Activated CD4-positive, alpha-beta T cell treated with anti-CD3 and anti-CD28 coated beads for 36 hours (primary cell): Measurements from ENCODE around the gene MAN1B1. TPM values are rescaled to one million over a fixed set of nuclear protein-coding genes. Genes with fewer than 3 reads are reported as not detected.
"Not testable (repeated sequence)": the region's sequence is repeated elsewhere in the genome, so short reads cannot be mapped to it uniquely, and the experiment has no call there.

Experiments used
- ATAC-seq: fragments of 200-7000 bp; cut with Tn5 transposase; one replicate; pipeline ENCODE4 v1.10.0; 2021; ENCODE audit warnings: mild to moderate bottlenecking, moderate library complexity
- CTCF ChIA-PET: fragments of 350-600 bp; sonication (Branson Sonifier 250); formaldehyde crosslinking; loops from one replicate; lab custom pipeline; 2021; ENCODE audit warnings: antibody characterized with exemption; lab: Charles Lee
- POLR2A ChIA-PET: fragments of 350-600 bp; sonication (Branson Sonifier 250); formaldehyde crosslinking; loops from one replicate; lab custom pipeline; 2021; ENCODE audit warnings: antibody characterized with exemption, inconsistent platforms; lab: Charles Lee
- DNase-seq: peaks from one replicate; pipeline ENCODE4 v3.0.0-alpha.2; 2020
- H3K27ac Mint-ChIP-seq: one replicate; pipeline ENCODE4 v1.8.0; 2021; ENCODE audit warnings: mixed read lengths
- H3K27me3 Mint-ChIP-seq: one replicate; pipeline ENCODE4 v1.8.0; 2021; ENCODE audit warnings: mixed read lengths
- H3K36me3 Mint-ChIP-seq: one replicate; pipeline ENCODE4 v1.8.0; 2021; ENCODE audit warnings: low read depth, mixed read lengths
- H3K4me1 Mint-ChIP-seq: one replicate; pipeline ENCODE4 v1.8.0; 2021; ENCODE audit warnings: mixed read lengths
- H3K4me3 Mint-ChIP-seq: one replicate; pipeline ENCODE4 v1.8.0; 2021; ENCODE audit warnings: mild to moderate bottlenecking, moderate library complexity, mixed read lengths
- H3K9me3 Mint-ChIP-seq: one replicate; pipeline ENCODE4 v1.8.0; 2021; ENCODE audit warnings: low read depth, mixed read lengths
- intact Hi-C, 2 experiments: fragments of 100-400 bp; cut with DNase I in 1 of 2; cut with micrococcal nuclease in 1 of 2; formaldehyde crosslinking; loops; one replicate each; pipeline versions ENCODE4 v1.14.2 to v1.15.1; 2022 to 2024; cut with DNase I, micrococcal nuclease
- total RNA-seq, 2 experiments: library from RNA; stranded (reverse); gene quantifications; one replicate each; pipeline ENCODE4 v1.2.3, GENCODE V29; 2021

Gene MAN1B1
- total RNA-seq, 2 experiments from 2014 or later = 21.6 to 26.7 TPM

- ATAC-seq, DNase-seq, H3K9me3 Mint-ChIP-seq, H3K4me3 Mint-ChIP-seq, H3K27ac Mint-ChIP-seq, intact Hi-C loops, POLR2A ChIA-PET, H3K36me3 Mint-ChIP-seq, H3K27me3 Mint-ChIP-seq: not testable (repeated sequence)
- CTCF ChIA-PET = interaction anchor here (0.8 to 1.2 kb wide), 6 partner anchors 27 to 114 kb away, joined by 3 to 5 read pairs (median 4); partner anchors contain the start of genes RNF224 and SSNA1
- peaks cover 29% of the 10 kb centered on the region for H3K4me1 Mint-ChIP-seq
Measured at GRCh38 chr9:137122796-137123467, 36.1 kb downstream of the MAN1B1 start.

DNA sequence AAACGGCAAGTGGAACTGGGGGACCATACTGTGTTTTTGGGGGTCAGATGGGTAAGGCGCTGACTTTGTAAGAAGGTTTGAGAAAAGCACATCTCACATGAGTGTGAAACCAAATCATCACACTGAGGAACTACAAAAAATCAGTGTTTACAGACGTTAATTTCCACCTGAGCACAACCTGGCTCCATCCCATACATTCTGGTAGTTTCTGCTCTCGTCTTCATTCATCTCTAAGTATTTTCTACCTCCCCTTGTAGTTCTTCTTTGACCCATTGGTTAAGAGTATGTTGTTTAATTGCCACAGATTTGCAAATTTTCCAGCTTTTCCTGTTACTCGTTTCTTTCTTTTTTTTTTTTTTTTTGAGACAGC is 36.7 kb downstream of the MAN1B1 start:
- no peak overlapping the region for H3K4me3 Mint-ChIP-seq
- no peaks in the 10 kb centered on the region for H3K27me3 Mint-ChIP-seq
- ChIA-PET CTCF (interaction anchor here (1.0 to 1.2 kb wide), 6 partner anchors 11 to 103 kb away, joined by 3 to 5 read pairs (median 4); partner anchors contain the start of genes RNF224 and SSNA1), POLR2A (interaction anchor here (0.7 kb wide), 1 partner anchor 397 kb away, joined by 6 read pairs; no protein-coding TSS in a partner anchor)
- no peak overlapping the region for H3K27ac Mint-ChIP-seq
- intact Hi-C loops = no loop called here
- peaks cover 8% of the 10 kb centered on the region for H3K36me3 Mint-ChIP-seq
- DNase-seq (no peak), ATAC-seq (no peak)
- no peaks in the 10 kb centered on the region for H3K9me3 Mint-ChIP-seq
- peaks cover 33% of the 10 kb centered on the region for H3K4me1 Mint-ChIP-seq

DNA sequence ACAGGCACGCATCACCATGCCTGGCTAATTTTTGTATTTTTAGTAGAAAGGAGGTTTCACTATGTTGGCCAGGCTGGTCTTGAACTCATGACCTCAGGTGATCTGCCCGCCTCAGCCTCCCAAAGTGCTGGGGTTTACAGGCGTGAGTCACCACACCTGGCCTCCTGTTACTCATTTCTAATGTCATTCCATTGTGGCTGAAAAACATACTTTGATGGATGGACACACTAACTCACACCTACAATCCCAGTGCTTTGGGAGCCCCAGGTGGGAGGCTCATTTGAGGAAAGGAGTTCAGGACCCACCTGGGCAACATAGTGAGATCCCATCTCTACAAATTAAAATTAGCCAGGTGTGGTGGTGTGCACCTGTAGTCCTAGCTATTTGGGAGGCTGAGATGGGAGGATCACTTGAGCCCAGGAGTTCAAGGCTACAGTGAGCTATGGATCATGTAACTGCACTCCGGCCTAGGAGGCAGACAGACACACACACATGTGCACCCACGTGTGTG is 37.2 kb downstream of the MAN1B1 start:
- intact Hi-C loops, ATAC-seq, DNase-seq, H3K27me3 Mint-ChIP-seq, H3K27ac Mint-ChIP-seq, H3K4me3 Mint-ChIP-seq, H3K9me3 Mint-ChIP-seq: not testable (repeated sequence)
- Mint-ChIP-seq H3K36me3 (peaks cover 11% of the 10 kb centered on the region), H3K4me1 (peaks cover 33% of the 10 kb centered on the region)
- POLR2A ChIA-PET = interaction anchor here (0.7 kb wide), 1 partner anchor 397 kb away, joined by 6 read pairs; no protein-coding TSS in a partner anchor
- CTCF ChIA-PET = interaction anchor here (1.0 to 1.1 kb wide), 2 partner anchors 11 to 103 kb away, joined by 3 read pairs; partner anchors contain the start of gene RNF224

DNA sequence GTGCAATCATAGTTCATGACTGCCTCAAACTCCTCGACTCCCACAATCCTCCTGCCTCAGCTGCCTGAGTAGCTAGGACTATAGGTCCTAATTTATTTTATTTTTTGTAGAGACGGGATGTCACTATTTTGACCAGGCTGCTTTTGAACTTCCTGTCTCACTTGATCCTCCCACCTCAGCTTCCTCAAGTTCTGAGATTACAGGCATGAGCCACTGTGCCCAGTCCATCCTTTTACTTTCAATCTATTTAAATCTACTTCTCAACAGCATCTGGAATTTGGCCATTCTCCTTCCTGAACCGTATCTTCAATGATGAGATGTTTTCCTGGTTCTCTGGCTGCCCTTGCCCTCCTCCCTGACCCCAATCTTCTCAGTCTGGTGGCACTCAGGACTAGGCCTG is 40.0 kb downstream of the MAN1B1 start:
- CTCF ChIA-PET = interaction anchor here (0.9 to 2.0 kb wide), 5 partner anchors 31 to 100 kb away, joined by 3 to 13 read pairs (median 4); partner anchors contain the start of gene RNF224
- no peaks in the 10 kb centered on the region for H3K9me3 Mint-ChIP-seq
- peaks cover 30% of the 10 kb centered on the region for H3K4me1 Mint-ChIP-seq
- peak overlapping the region; percentile 89 for H3K4me3 Mint-ChIP-seq
- H3K27me3 Mint-ChIP-seq = no peaks in the 10 kb centered on the region
- peaks cover 11% of the 10 kb centered on the region for H3K36me3 Mint-ChIP-seq
- intact Hi-C loops = loop anchor here in 1 of 2 experiments (5.0 kb wide), 1 partner anchor 39 kb away; the partner anchor contains the start of gene MAN1B1
- DNase-seq (no peak), ATAC-seq (no peak)
- H3K27ac Mint-ChIP-seq = peak overlapping the region; percentile 96
- POLR2A ChIA-PET = no interaction called here

DNA sequence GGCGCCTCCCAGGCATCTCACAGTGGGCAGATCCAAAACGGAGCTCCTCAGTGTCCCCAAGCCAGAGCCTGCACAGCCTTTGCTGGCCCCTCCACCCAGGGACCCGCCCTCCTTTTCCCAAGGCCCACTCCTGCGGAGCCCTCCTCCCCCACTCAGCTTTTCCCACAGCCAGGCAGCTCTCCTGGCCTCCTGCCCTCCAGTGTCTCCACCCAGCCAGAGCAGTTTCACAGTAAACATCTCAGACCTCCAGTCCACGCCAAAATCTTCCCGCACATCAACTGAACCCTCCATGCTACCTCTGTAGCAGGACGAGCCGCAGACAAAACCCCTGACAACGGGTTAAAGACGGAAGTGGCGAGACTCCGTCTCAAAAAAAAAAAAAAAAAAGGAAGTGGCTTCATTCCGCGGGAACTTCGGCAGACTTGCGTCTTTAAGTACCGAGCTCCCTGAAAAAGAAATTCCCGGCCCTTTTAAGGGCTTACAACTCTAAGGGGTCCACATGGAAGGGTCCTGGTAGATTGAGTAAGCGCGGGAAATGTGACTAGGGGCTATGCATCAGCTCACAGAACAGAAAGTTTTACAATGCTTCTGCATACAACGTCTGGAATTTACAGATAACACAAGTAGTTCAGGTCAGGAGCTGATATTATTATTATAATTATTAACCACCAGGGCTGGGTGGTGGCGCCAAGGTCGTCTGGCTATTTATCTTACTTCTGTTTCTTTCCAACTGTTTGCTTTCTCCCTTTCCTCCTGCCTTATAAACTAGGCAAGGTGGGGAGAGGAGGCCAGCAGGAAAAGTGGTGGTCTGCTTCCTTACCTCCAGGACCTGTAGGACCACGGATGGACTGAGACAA is 40.7 kb downstream of the MAN1B1 start:
- ATAC-seq (no peak), DNase-seq (peak; percentile 56)
- Mint-ChIP-seq H3K27ac (peak overlapping the region; percentile 96), H3K4me1 (peaks cover 24% of the 10 kb centered on the region), H3K4me3 (peak overlapping the region; percentile 89), H3K36me3 (peaks cover 11% of the 10 kb centered on the region), H3K27me3 (no peaks in the 10 kb centered on the region), H3K9me3 (no peaks in the 10 kb centered on the region)
- ChIA-PET POLR2A (interaction anchor here (0.8 kb wide), 2 partner anchors 32 to 109 kb away, joined by 3 read pairs; no protein-coding TSS in a partner anchor), CTCF (interaction anchor here (0.7 to 2.0 kb wide), 8 partner anchors 32 to 109 kb away, joined by 3 to 13 read pairs (median 4); partner anchors contain the start of genes MAN1B1 and RNF224)
- intact Hi-C loops = loop anchor here (2.0 to 5.0 kb wide), 4 partner anchors 40 to 295 kb away; partner anchors contain the start of genes ANAPC2 (in 1 of the 2), EXD3 (in 1 of the 2), MAN1B1 (in 1 of the 2) and NOXA1 (in 1 of the 2)

GRCh38 chr9:137128158-137128861 is 41.5 kb downstream of the MAN1B1 start:
- ATAC-seq (peak; percentile 10), DNase-seq (peak; percentile 65)
- Mint-ChIP-seq H3K4me3 (peak overlapping the region; percentile 89), H3K27ac (peak overlapping the region; percentile 96), H3K36me3 (peaks cover 11% of the 10 kb centered on the region), H3K4me1 (peaks cover 23% of the 10 kb centered on the region), H3K27me3 (peaks cover 2% of the 10 kb centered on the region), H3K9me3 (no peaks in the 10 kb centered on the region)
- intact Hi-C loops = loop anchor here (2.0 to 5.0 kb wide), 4 partner anchors 41 to 294 kb away; partner anchors contain the start of genes ANAPC2 (in 1 of the 2), EXD3 (in 1 of the 2), MAN1B1 (in 1 of the 2) and NOXA1 (in 1 of the 2)
- CTCF ChIA-PET = interaction anchor here (0.9 to 3.4 kb wide), 8 partner anchors 42 to 109 kb away, joined by 3 to 14 read pairs (median 7); partner anchors contain the start of genes MAN1B1 and RNF224
- POLR2A ChIA-PET = interaction anchor here (0.8 kb wide), 2 partner anchors 33 to 108 kb away, joined by 3 read pairs; no protein-coding TSS in a partner anchor

DNA sequence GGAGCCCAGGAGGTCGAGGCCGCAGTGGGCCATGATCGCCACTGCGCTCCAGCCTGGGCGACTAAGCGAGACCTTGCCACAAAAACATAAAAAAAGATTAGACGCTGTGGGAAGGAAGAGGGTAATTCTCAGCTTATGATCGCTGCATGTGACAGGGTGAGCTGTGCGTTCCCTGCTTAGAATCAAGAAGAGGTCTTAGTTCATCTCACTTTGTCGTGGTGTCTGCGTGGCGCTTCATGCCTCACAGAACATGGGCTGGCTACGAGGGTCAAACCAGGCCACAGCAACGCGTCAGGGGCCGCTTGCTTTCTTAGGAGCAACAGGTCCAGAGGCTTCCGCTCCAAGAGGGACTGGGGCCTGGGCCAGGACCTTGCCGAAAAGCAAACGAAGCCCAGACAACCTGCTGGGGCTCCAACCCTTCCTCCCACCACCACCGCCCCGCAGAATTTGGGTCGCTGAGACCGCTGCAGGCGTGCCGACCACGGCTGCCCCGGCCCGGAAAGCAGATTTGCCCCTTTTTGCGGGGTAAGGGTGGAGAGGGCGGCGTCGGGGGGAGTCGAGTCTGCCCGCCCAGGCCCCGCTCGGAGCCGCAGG is 42.2 kb downstream of the MAN1B1 start:
- H3K9me3 Mint-ChIP-seq = no peaks in the 10 kb centered on the region
- CTCF ChIA-PET = interaction anchor here (0.6 to 3.4 kb wide), 15 partner anchors 8 to 315 kb away, joined by 3 to 14 read pairs (median 4); partner anchors contain the start of genes DPP7, NPDC1, RNF224 and TPRN
- POLR2A ChIA-PET = interaction anchor here (1.0 to 1.5 kb wide), 8 partner anchors 21 to 115 kb away, joined by 3 to 8 read pairs (median 4); partner anchors contain the start of genes TPRN and TUBB4B
- peaks cover 11% of the 10 kb centered on the region for H3K36me3 Mint-ChIP-seq
- intact Hi-C loops = loop anchor here (1.0 to 5.0 kb wide), 11 partner anchors 15 to 338 kb away; partner anchors contain the start of genes ANAPC2 (in 1 of the 2), DPP7 (in 1 of the 2), EXD3 (in 1 of the 2) and MAN1B1 (in 1 of the 2)
- peaks cover 21% of the 10 kb centered on the region for H3K4me1 Mint-ChIP-seq
- peaks cover 2% of the 10 kb centered on the region for H3K27me3 Mint-ChIP-seq
- ATAC-seq (peak; percentile 0), DNase-seq (peak; percentile 46)
- peak overlapping the region; percentile 89 for H3K4me3 Mint-ChIP-seq
- H3K27ac Mint-ChIP-seq = peak overlapping the region; percentile 96

DNA sequence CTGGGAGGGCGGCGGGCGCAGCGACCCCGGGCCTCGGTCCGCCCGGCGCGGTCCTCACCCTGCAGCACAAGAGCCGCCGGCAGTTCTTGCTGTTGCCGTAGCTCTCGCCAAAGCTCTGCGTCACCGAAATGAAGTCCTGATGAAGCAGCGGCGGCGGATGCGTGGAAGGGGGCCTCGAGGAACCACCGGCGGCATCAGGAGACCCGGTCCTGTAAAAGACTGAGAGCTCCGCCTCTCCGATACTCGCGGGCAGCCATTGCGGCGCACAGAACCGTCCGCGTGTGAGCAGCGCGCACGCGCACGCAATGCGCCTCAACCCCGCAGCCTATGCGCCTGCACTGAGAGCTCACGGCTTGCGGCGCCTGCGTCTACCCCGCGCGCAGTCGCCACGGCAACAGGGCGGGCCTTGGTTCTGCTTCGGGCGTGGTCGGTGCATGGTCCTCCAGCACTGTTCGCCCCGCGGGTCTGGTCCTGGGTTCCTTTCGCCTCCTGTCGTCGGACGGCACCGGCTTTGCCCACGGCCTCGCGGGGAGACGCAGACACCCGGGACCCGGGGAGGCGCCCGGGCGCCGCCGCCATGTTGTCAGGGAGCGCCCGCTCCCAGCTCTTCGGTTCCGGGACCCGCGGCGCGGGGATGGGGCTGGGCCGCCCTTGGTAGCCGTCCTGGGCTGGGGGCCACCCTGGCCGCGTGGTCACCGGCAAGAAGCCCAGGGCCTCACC is 42.8 kb downstream of the MAN1B1 start:
- DNase-seq (peak; percentile 95), ATAC-seq (peak; percentile 96)
- ChIA-PET POLR2A (interaction anchor here (0.6 to 1.5 kb wide), 11 partner anchors 21 to 155 kb away, joined by 3 to 9 read pairs (median 4); partner anchors contain the start of genes MAN1B1, TPRN and TUBB4B), CTCF (interaction anchor here (0.6 to 3.4 kb wide), 18 partner anchors 8 to 315 kb away, joined by 3 to 14 read pairs (median 4); partner anchors contain the start of genes DPP7, NPDC1, RNF224 and TPRN)
- Mint-ChIP-seq H3K27me3 (peaks cover 5% of the 10 kb centered on the region), H3K9me3 (no peaks in the 10 kb centered on the region), H3K4me3 (peak overlapping the region; percentile 89), H3K36me3 (peaks cover 11% of the 10 kb centered on the region), H3K4me1 (peaks cover 21% of the 10 kb centered on the region), H3K27ac (peak overlapping the region; percentile 70)
- intact Hi-C loops = loop anchor here (1.0 to 5.0 kb wide), 11 partner anchors 15 to 338 kb away; partner anchors contain the start of genes ANAPC2 (in 1 of the 2), DPP7 (in 1 of the 2), EXD3 (in 1 of the 2) and MAN1B1 (in 1 of the 2)
